HG03175 (cell line): ENCODE measurements around the gene PDGFB.

ENCODE experiments used
- ATAC-seq: cut with Tn5 transposase; IDR thresholded peaks from one replicate; pipeline ENCODE4 v1.9.1; 2021; ENCODE audit warnings: mild to moderate bottlenecking, moderate library complexity; ENCODE audit not compliant: unreplicated experiment

Gene PDGFB

GRCh38 chr22:39277142-39277607 lies 32.4 kb upstream of the PDGFB start:
- no peak for ATAC-seq

DNA sequence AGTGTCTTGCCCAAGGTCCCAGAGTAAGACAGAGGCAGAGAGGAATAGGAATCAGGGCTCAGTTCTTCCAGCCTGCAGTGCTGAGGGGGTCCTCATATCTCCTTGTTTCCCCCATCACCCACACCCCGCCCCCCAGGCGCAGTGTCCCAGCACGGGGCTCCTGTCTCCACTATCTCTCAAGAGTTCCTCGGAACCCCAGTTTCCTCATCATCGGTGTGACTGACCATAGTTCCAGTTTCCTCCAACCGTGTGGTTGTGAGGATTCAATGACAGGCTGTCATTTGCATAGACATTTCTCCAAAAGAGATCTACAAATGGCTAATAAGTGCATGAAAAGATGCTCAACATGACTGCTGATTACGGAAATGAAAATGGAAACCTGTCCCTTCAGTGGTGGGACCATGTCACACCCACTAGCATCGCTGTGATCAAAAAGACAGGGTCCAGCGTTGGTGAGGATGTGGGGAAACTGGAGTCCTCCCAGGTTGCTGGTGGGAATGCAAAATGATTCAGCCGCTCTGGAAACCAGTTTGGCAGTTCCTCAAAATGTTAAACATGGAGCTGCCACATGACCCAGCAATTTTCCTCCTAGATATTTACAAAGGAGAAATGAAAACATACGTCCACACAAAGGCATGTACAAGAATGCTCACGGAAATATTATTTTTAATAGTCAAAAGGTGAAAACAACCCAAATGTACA lies 31.8 kb upstream of the PDGFB start:
- no peak for ATAC-seq

- ATAC-seq: no peak
Observed at GRCh38 chr22:39275814-39276439, 31.1 kb upstream of the PDGFB start.

DNA sequence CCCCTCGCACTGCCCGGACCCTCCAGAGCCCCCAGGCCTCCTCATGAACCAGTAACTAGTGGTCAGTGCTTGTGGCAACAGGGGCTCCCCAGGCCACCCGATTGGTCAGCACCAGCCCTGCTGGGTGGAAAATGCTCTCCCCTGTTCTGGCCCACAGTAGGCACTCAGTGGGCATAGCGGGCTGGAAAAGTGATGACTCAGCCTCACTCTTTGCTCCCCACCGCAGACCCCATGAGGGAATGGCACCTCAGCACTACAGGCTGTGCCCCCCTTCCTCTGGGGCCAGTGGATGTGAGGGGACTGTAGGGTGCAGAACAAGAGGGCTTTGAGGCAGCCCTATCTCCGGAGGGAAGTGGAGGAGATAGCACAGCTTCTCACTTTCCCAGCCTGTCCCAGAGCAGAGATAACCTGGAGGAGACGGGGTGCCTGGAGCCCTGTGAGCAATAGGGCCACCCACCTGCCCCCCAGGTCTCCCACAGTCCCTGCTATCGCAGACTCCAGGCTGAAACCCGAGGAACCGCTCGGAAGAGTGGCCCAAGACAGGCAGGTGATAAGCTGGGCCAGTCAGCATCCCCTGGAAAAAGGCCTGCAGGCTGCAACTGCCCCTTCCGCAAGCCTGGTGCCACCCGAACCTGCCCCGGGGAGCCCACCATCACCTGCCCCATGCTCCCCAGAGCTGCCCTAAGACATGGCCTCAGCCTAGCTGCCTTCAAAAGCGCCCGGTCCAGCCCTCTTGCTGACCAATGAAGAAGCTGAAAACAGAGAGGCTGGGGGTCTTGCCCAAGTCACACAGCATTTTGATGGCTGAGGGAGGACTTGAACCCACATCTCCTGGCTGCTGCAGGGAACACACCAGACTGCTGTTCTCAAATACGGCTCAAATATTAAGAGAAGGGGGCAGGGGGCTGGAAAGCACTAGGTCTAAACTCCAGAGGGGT lies 29.4 kb upstream of the PDGFB start:
- ATAC-seq: no peak

DNA sequence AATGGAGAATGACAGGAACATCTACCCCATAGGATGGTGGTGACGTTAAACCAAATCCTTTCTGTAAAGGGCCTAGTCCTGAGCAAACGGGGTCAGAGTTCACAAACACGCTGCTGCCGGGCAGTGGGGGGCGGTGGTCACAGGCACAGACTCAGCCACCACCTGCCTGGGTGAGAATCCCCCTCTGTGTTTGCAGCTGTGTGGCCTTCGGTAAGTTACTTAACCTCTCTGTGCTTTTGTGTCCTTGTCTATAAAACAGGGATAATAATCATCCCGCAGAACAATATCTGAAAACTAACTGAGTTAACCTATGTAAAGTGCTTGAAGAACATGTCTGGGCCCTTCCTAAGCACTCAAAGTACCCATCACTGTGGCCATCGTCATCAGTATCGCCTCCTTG lies 26.0 kb upstream of the PDGFB start:
- ATAC-seq: no peak

GRCh38 chr22:39270280-39270679 lies 25.5 kb upstream of the PDGFB start:
- ATAC-seq: no peak

DNA sequence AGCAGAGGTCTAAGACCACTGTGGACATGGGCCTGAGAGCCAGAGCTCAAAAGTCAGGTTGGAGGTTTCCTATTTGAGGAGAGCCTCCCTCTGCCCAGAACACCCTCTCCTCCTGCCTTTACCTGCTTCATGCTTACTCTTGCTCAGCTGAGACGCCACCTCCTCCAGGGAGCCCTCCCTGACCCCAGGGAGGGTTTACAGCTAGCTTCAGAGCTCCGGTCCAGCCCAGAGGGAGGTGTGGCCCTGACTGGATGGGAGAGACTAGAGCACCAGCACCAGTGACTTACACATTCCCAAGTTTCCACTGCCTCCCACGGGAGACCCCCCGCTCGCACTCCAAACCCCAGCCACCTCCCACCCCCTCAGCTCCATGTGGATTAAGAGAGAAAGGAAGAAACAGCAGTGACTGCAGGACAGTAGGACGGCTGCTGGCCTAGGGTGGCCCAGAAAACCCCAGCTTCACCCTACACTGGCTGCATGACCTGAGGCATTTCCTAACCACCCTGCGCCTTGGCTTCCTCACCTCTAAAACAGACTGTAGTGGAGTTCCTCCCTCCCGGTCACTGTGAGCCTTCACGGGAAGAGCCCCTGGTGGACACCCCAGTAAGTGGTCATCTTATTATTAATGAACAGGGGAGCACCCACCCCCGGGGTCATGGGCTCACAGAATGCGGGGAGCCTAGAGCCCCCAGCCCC lies 24.5 kb upstream of the PDGFB start:
- no peak for ATAC-seq

DNA sequence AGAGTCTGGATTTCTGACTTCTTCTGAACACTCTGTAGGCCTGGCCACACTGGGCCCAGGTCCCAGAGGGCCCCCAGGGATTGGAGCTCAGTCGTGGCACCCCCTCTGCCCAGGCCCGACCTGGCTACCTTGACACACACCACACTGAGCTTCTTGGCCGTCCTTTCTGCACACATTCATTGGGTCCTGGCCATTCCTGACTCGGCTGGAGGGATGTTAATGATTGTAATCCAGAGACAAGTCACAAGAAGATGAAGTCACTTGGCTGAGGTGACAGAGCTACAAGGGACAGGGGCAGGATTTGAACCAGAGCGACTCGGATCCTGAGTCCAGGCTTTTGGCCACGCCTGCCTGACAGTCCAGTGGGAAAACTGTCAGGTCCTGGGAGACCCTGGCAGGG lies 23.9 kb upstream of the PDGFB start:
- no peak for ATAC-seq

- no peak for ATAC-seq
Observed at GRCh38 chr22:39267974-39268373, 23.2 kb upstream of the PDGFB start.

DNA sequence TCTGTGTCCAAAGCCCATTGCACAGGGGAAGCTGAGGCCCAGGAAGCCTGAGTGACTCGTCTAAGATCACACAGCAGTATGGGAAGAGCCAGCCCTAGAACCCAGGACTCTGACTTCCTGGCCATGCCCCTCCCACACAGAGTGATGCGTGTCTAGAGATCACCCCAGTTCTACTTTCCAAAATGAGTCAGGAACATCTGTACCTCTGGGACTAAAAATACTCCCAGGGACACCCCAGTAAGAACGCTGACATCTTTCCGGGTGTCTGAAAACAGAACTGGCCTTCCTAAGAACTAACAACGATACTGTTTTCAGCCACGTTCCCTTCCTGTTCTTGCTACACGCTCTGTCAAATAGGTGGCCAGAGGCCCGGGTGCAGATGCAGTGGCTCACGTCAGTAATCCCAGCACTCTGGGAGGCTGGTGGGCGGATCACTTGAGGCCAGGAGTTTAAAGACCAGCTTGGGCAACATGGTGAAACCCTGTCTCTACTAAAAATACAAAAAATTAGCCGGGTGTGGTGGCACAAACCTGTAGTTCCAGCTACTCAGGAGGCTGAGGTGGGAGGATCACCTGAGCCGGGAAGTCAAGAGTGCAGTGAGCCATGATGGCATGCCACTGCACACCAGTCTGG lies 21.7 kb upstream of the PDGFB start:
- peak; percentile 79 for ATAC-seq

- no peak for ATAC-seq
Observed at GRCh38 chr22:39265143-39265886, 20.5 kb upstream of the PDGFB start.

DNA sequence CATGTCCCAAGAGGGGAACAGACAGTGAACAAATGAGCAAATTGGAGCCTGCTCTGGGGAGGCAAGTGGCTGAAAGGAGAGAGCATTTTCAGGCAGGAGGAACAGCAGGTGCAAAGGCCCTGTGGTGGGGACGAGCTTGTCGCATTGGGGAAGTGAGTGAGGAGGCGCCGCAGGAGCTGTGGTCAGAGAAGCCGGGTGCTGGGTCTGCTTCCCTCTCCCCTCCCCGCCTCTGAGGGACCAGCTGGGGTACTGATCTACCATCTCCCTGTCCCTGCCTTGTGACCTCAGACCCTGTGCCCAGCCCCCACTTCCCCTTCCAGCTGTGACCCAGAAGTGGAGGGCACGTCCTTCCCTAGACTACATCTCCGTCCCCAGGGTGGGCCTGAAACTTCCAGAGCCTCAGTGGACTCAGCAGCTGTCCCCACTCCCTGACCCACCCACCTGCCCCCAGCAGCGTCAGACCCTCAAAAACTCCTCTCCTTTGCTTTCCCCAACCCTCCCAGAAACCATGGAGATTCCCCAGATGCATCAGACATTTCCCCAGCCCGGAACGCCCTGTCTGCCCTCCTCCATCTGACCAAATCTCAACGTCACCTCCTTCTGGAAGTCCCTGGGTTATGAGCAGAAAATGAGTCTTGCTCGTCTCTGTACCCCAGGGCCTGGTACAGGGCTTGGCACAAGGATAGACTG lies 19.7 kb upstream of the PDGFB start:
- ATAC-seq: no peak

DNA sequence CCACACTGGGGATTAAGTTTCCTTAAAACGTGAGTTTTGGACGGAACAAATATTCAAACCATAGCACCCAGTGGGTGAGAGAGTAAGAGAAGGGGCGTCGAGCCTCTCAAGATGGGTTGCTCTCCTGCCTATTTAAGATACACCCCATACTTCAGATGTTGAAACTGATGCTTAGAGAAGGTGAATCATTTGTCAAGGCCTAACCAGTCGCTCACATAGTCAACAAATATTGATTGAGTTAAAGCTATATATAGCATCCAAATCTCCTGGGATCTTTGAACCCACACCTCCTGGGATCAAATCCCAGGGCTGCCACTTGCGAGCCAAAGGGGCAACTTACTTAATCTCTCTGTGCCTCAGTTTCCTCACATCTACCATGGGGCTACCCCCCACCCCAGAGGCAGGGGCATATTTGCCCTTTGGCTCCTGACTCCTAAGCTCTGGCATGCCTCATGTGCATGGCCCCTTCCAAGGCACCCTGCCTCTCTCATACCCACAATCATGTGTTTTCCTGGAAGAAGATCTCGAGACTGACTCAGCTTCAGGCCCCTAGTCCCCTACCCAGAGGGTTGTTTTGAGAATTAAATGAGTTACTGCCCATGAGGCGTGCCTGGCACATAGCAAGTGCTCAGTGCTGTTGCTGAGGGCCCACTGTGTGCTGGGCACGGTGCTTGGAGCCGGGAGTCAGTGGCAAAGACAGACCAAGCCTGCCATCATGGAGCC lies 19.0 kb upstream of the PDGFB start:
- ATAC-seq: no peak

GRCh38 chr22:39259666-39260065 lies 14.9 kb upstream of the PDGFB start:
- ATAC-seq: no peak

GRCh38 chr22:39257901-39258475 lies 13.2 kb upstream of the PDGFB start:
- ATAC-seq: no peak

GRCh38 chr22:39256979-39257378 lies 12.2 kb upstream of the PDGFB start:
- no peak for ATAC-seq

GRCh38 chr22:39256186-39256552 lies 11.4 kb upstream of the PDGFB start:
- no peak for ATAC-seq

GRCh38 chr22:39255449-39256185 lies 10.8 kb upstream of the PDGFB start:
- no peak for ATAC-seq
